GM20431 (cell line): ENCODE results near the gene PERM1.

Source experiments
- in situ Hi-C: fragments of 300-500 bp; cut with MseI, MboI; formaldehyde crosslinking; loops from one replicate; pipeline ENCODE4 v1.15.0; 2020; ENCODE audit warnings: low sequenced_read_pairs; ENCODE audit not compliant: unreplicated experiment

The PERM1 gene

DNA sequence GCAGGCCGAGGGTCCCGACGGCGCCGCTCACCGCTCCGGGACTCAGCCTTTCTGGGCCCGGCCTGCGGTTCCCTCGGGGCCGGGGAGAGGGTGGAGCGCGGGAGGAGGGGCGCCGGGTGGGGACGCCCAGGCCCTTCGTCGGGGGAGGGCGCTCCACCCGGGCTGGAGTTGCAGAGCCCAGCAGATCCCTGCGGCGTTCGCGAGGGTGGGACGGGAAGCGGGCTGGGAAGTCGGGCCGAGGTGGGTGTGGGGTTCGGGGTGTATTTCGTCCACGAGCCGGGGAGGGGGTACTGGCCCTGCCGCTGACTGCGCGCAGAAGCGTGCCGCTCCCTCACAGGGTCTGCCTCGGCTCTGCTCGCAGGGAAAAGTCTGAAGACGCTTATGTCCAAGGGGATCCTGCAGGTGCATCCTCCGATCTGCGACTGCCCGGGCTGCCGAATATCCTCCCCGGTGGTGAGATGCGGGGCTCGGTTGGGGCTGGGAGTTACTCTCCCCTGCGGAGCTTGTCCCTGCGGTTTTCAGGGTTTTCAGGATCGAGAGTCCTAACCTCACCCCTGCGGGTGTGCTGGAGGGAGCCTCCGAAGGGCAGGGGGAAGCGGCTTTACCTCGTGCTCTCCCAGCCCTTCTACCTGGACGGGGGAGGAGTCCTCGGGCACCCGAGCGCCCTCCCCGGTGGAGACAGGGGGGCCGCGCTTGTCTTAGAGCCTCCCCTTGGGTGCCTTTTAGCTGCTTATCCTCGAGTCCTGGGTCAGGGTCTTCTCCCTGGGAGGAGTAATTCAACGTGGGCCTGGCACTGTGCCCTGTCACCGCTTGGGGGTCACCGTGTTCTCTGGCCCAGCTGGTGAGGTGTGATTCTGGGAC, 56.1 kb downstream of the PERM1 start:
- in situ Hi-C loops: no loop called here
